Ascending aorta (tissue), 2 donors: ENCODE measurements around the gene DNAJC11. TPM values are rescaled to one million over a fixed set of nuclear protein-coding genes. Genes with fewer than 3 reads are reported as not detected.

Experiments used
- DNase-seq, 2 donors: peaks; one replicate each; pipeline ENCODE4 v3.0.0-alpha.2; 2019; ENCODE audit warnings: low spot score in 2 of 2
- H3K27ac ChIP-seq, 2 donors: fragments of 200-600 bp; sonication (generic); one replicate each; pipeline ENCODE4 v1.5.1; 2016 to 2017; ENCODE audit warnings: mild to moderate bottlenecking in 1 of 2
- H3K27me3 ChIP-seq: fragments of 200-600 bp; sonication (generic); one replicate; pipeline ENCODE4 v1.5.1; 2017
- H3K36me3 ChIP-seq, 2 donors: fragments of 200-600 bp; sonication (generic); one replicate each; pipeline ENCODE4 v1.5.1; 2016
- H3K4me1 ChIP-seq, 2 donors: fragments of 200-600 bp; sonication (generic); one replicate each; pipeline ENCODE4 v1.5.1; 2016 to 2017; ENCODE audit warnings: mild to moderate bottlenecking in 1 of 2
- H3K4me3 ChIP-seq, 2 donors: fragments of 200-600 bp; sonication (generic); one replicate each; pipeline ENCODE4 v1.5.1; 2016 to 2017; ENCODE audit warnings: mild to moderate bottlenecking in 1 of 2
- H3K9me3 ChIP-seq, 2 donors: fragments of 200-600 bp; sonication (generic); one replicate each; pipeline ENCODE4 v1.5.1; 2016
- intact Hi-C: fragments of 100-400 bp; cut with DNase I; formaldehyde crosslinking; loops from one replicate; pipeline ENCODE4 v1.15.1; 2023
- total RNA-seq: library from RNA; depleted of rRNA; stranded (reverse); fragments of >200 nt; gene quantifications from one replicate; pipeline ENCODE4 v1.1.0, GENCODE V29; 2016
- TF ChIP-seq, protein P1 (sequence below), 3 experiments: fragments of 200-600 bp in 2 of 3; fragments of 450-650 bp in 1 of 3; sonication (generic) in 2 of 3; IDR thresholded peaks; one replicate each; pipeline ENCODE4 v1.5.1; 2016 to 2019; ENCODE audit warnings: antibody characterized with exemption in 3 of 3, mild to moderate bottlenecking in 1 of 3, moderate library complexity in 1 of 3

The DNAJC11 gene
- total RNA-seq, 1 donor from 2014 or later = 12.9 TPM

DNA sequence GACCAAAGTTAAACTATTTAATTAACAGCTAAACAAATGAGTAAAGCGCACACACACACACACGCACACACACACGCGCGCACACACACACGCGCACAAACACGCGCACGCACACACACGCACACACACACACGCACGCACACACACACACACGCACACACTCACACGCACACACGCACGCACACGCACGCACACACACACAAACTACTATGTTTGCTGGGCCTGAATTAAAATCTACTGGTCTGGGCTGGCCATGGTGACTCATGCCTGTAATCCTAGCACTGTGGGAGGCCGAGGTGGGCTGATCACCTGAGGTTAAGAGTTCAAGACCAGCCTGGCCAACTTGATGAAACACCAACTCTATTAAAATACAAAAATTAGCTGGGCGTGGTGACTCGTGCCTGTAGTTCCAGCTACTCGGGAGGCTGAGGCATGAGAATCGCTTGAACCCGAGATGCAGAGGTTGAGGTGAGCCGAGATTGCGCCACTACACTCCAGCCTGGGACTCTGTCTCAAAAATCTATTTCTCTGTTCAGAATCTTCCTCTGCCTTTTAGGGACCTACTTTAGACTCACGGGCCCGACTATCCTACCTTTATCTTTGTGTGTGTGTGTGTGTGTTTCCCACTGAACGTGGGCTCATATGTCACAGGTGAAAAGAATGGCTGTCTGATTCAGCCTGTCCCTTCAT lies 37.5 kb upstream of the DNAJC11 start:
- Histone ChIP-seq H3K27me3 (no peaks in the 10 kb centered on the region), H3K4me3 (no peak overlapping the region), H3K36me3 (no peaks in the 10 kb centered on the region), H3K9me3 (no peaks in the 10 kb centered on the region), H3K27ac (no peak overlapping the region), H3K4me1 (peaks cover 6 to 11% of the 10 kb centered on the region in 2 donors)
- intact Hi-C loops = no loop called here
- TF ChIP-seq, protein P1, sequence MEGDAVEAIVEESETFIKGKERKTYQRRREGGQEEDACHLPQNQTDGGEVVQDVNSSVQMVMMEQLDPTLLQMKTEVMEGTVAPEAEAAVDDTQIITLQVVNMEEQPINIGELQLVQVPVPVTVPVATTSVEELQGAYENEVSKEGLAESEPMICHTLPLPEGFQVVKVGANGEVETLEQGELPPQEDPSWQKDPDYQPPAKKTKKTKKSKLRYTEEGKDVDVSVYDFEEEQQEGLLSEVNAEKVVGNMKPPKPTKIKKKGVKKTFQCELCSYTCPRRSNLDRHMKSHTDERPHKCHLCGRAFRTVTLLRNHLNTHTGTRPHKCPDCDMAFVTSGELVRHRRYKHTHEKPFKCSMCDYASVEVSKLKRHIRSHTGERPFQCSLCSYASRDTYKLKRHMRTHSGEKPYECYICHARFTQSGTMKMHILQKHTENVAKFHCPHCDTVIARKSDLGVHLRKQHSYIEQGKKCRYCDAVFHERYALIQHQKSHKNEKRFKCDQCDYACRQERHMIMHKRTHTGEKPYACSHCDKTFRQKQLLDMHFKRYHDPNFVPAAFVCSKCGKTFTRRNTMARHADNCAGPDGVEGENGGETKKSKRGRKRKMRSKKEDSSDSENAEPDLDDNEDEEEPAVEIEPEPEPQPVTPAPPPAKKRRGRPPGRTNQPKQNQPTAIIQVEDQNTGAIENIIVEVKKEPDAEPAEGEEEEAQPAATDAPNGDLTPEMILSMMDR (IDR thresholded peaks at IDR 0.05) = no peak
- no peak for DNase-seq

DNA sequence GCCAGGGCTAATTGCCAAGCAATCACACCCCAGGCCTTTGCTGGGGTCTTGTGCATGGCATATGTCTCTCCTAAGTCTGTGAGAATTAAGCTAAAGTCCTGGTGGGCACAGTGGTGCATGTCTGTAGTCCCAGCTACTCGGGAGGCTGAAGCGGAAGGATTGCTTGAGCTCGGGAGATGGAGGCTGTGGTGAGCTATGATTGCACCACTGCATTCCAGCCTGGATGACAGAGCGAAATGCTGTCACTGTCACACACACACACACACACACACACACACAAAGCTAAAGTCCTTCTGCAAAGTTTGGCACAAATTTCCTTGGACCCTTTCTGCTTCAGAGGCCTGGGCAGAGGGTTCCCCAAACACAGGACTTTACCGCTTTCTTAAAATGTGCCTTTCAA lies 31.3 kb upstream of the DNAJC11 start:
- no peaks in the 10 kb centered on the region for H3K27me3 ChIP-seq
- intact Hi-C loops = no loop called here
- H3K9me3 ChIP-seq = no peaks in the 10 kb centered on the region
- no peak for DNase-seq
- no peaks in the 10 kb centered on the region for H3K4me1 ChIP-seq
- H3K4me3 ChIP-seq = no peak overlapping the region
- H3K36me3 ChIP-seq = no peaks in the 10 kb centered on the region
- TF ChIP-seq, protein P1 (IDR thresholded peaks at IDR 0.05) = no peak
- H3K27ac ChIP-seq = no peak overlapping the region

DNA sequence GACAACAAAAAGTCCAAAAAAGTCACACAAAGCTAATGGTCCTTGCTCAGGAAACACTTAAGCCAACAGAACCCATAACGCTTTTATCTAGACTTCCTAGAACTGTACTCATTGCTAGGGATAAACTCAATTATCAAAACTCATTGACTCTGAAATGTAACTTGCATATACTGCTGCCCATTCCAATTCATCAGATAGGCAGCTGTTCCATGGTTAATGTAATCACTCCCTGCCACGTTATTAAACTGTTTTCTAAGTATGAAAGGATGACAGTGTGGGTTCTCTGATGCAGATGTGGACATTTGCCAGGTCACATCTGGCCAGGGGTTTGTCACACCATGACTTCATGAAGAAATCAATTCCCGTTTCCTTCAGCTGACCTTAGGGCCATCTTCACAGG lies 30.3 kb upstream of the DNAJC11 start:
- no peaks in the 10 kb centered on the region for H3K9me3 ChIP-seq
- no peaks in the 10 kb centered on the region for H3K27me3 ChIP-seq
- TF ChIP-seq, protein P1 (IDR thresholded peaks at IDR 0.05) = no peak
- no peaks in the 10 kb centered on the region for H3K36me3 ChIP-seq
- intact Hi-C loops = no loop called here
- H3K4me3 ChIP-seq = no peak overlapping the region
- H3K4me1 ChIP-seq = peaks cover 0 to 2% of the 10 kb centered on the region in 2 donors
- no peak for DNase-seq
- no peak overlapping the region for H3K27ac ChIP-seq

DNA sequence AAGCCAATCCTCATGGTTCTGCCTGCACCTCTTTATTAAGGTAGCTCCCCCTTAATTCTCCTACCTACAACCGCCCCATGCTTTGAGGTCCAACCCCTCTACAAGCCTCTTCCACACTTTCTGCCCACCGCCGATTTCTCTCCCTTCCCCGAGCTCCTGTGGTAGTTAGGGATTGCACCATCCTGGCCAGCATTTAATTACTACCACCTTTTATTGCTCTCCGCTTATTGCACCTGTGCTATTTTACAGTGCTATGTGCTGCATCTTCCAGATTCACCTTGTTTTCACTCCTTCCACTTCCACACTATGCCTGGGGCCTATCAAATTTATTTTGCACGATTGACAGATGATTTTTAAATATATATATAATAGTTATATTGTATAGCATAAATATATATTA lies 29.3 kb upstream of the DNAJC11 start:
- H3K27me3 ChIP-seq = no peaks in the 10 kb centered on the region
- H3K27ac ChIP-seq = no peak overlapping the region
- no peak for DNase-seq
- peaks cover 0 to 2% of the 10 kb centered on the region in 2 donors for H3K4me1 ChIP-seq
- no peak overlapping the region for H3K4me3 ChIP-seq
- H3K9me3 ChIP-seq = no peaks in the 10 kb centered on the region
- TF ChIP-seq, protein P1 (IDR thresholded peaks at IDR 0.05) = no peak
- no peaks in the 10 kb centered on the region for H3K36me3 ChIP-seq
- intact Hi-C loops = no loop called here

DNA sequence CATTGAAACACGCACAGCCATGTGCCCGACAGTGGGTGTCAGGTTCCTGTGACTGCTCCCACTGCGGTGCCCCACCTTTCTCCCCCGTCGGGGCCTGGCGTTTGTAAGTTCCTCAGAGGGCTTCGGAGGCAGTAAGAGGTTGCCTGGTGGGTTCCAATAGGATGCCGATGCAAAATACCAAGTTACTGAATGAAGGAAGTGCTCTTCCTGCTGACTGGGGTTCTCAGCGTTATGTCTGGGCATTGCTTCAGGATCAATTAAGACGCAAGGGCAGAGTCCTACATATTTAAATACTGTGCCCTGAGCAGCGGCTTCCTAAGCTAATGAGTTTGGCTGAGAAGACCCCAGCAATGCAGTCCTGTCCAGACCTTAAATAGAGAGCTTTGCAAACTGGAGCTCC lies 28.9 kb upstream of the DNAJC11 start:
- Histone ChIP-seq H3K4me3 (no peak overlapping the region), H3K9me3 (no peaks in the 10 kb centered on the region), H3K4me1 (peaks cover 0 to 2% of the 10 kb centered on the region in 2 donors), H3K36me3 (no peaks in the 10 kb centered on the region), H3K27ac (no peak overlapping the region), H3K27me3 (no peaks in the 10 kb centered on the region)
- no peak for DNase-seq
- intact Hi-C loops = no loop called here
- TF ChIP-seq, protein P1 (IDR thresholded peaks at IDR 0.05) = no peak
